Transverse colon (tissue), 4 donors: ENCODE results near the gene COL1A1.

Source experiments
- CTCF ChIP-seq, 5 experiments: fragments of 200-600 bp in 3 of 5; fragments of 450-650 bp in 2 of 5; sonication (generic) in 3 of 5; IDR thresholded peaks; 1 replicate in 2 of 5; 2 replicates in 3 of 5; pipeline ENCODE4 v1.5.1; 2016 to 2017; ENCODE audit warnings: antibody characterized with exemption in 5 of 5, inconsistent platforms in 3 of 5, mild to moderate bottlenecking in 2 of 5, moderate library complexity in 1 of 5
- EP300 ChIP-seq: sonication (generic); formaldehyde crosslinking; IDR thresholded peaks from one replicate; pipeline ENCODE4 v1.6.1; 2017; ENCODE audit warnings: antibody characterized with exemption, low read depth
- POLR2A ChIP-seq: fragments of 450-650 bp; IDR thresholded peaks from one replicate; pipeline ENCODE4 v1.6.1; 2016; ENCODE audit warnings: antibody characterized with exemption, mild to moderate bottlenecking, moderate library complexity
- POLR2AphosphoS5 ChIP-seq, 3 donors: sonication (generic); formaldehyde crosslinking; IDR thresholded peaks; one replicate each; pipeline ENCODE4 v1.6.1; 2016; ENCODE audit warnings: antibody characterized with exemption in 3 of 3

GRCh38 chr17:50237901-50238300 lies 36.5 kb upstream of the COL1A1 start:
- TF ChIP-seq CTCF (IDR thresholded peaks at IDR 0.05) (no peak), POLR2AphosphoS5 (IDR thresholded peaks at IDR 0.05) (no peak), POLR2A (no peak), EP300 (no peak)
